PC-9 (cell line): ENCODE results near the gene ZNF396. TPM values are rescaled to one million over a fixed set of nuclear protein-coding genes. Genes with fewer than 3 reads are reported as not detected.

Experiments used
- BruUV-seq: library from RNA; stranded (reverse); fragments of 400-500 nt; replicated peaks from 2 replicates; lab custom pipeline; 2021; lab: Mats Ljungman, UMichigan
- CTCF ChIA-PET: fragments of 300-600 bp; sonication (Branson Sonifier 250); formaldehyde crosslinking; loops from one replicate; lab custom pipeline; 2022; ENCODE audit warnings: antibody characterized with exemption; lab: Charles Lee
- POLR2A ChIA-PET: fragments of 300-600 bp; sonication (Branson Sonifier 250); formaldehyde crosslinking; loops from one replicate; lab custom pipeline; 2022; ENCODE audit warnings: antibody characterized with exemption; ENCODE audit not compliant: unreplicated experiment; lab: Charles Lee
- DNase-seq, 2 experiments: peaks; one replicate each; pipeline versions ENCODE4 v3.0.0 to v3.0.0-alpha.2; 2015 to 2022; ENCODE audit warnings: mixed read lengths in 1 of 2
- H2AFZ ChIP-seq: fragments of 200-600 bp; sonication (generic); 2 replicates; pipeline ENCODE4 v1.8.1; 2017; ENCODE audit warnings: antibody characterized with exemption
- H3F3A ChIP-seq: fragments of 200-600 bp; sonication (generic); 2 replicates; pipeline ENCODE4 v1.8.1; 2017; ENCODE audit warnings: antibody characterized with exemption, mild to moderate bottlenecking, low read depth; ENCODE audit not compliant: insufficient read depth
- H3K27ac ChIP-seq: fragments of 200-600 bp; sonication (generic); 2 replicates; pipeline ENCODE4 v1.6.1; 2016; ENCODE audit warnings: mixed run types
- H3K27me3 ChIP-seq: fragments of 200-600 bp; sonication (generic); 2 replicates; pipeline ENCODE4 v1.6.1; 2016; ENCODE audit warnings: low read depth, mixed run types; ENCODE audit not compliant: insufficient read depth
- H3K36me3 ChIP-seq: fragments of 200-600 bp; sonication (generic); 2 replicates; pipeline ENCODE4 v1.6.1; 2016; ENCODE audit warnings: low read depth, mixed run types
- H3K4me1 ChIP-seq: fragments of 200-600 bp; sonication (generic); replicated peaks from 2 replicates; pipeline ENCODE4 v1.6.1; 2016; ENCODE audit warnings: mixed run types; ENCODE audit not compliant: insufficient read depth
- H3K4me2 ChIP-seq: fragments of 200-600 bp; sonication (generic); 2 replicates; pipeline ENCODE4 v1.6.1; 2017; ENCODE audit warnings: mixed run types
- H3K4me3 ChIP-seq: fragments of 200-600 bp; sonication (generic); 2 replicates; pipeline ENCODE4 v1.6.1; 2016; ENCODE audit warnings: mixed run types
- H3K79me2 ChIP-seq: fragments of 200-600 bp; sonication (generic); 2 replicates; pipeline ENCODE4 v1.6.1; 2017; ENCODE audit warnings: low read depth, mixed run types
- H3K9me2 ChIP-seq: fragments of 200-600 bp; sonication (generic); 2 replicates; pipeline ENCODE4 v1.8.1; 2017; ENCODE audit warnings: mild to moderate bottlenecking; ENCODE audit not compliant: insufficient read depth
- H3K9me3 ChIP-seq: fragments of 200-600 bp; sonication (generic); 2 replicates; pipeline ENCODE4 v1.8.1; 2016; ENCODE audit warnings: low read depth; ENCODE audit not compliant: insufficient read depth
- H4K20me1 ChIP-seq: fragments of 200-600 bp; sonication (generic); 2 replicates; pipeline ENCODE4 v1.8.1; 2017; ENCODE audit not compliant: insufficient read depth
- CTCF ChIP-seq: fragments of 200-600 bp; sonication (generic); conservative IDR thresholded peaks from 2 replicates; pipeline ENCODE4 v1.6.1; 2017; ENCODE audit warnings: mixed run types, antibody characterized with exemption, mild to moderate bottlenecking, moderate library complexity
- EZH2 ChIP-seq: fragments of 200-600 bp; sonication (generic); IDR thresholded peaks from 2 replicates; pipeline ENCODE4 v1.8.0; 2017; ENCODE audit warnings: antibody characterized with exemption, low read depth
- intact Hi-C: fragments of 100-400 bp; cut with micrococcal nuclease; formaldehyde crosslinking; loops from one replicate; pipeline ENCODE4 v1.10.0; 2022; ENCODE audit not compliant: unreplicated experiment
- total RNA-seq: library from RNA; stranded (reverse); gene quantifications from 2 replicates; pipeline ENCODE4 v1.2.3, GENCODE V29; 2021

The ZNF396 gene
- total RNA-seq, 1 experiment from 2014 or later: 1.9 TPM

GRCh38 chr18:35348001-35348400, 29.1 kb downstream of the ZNF396 start:
- no peak for TF ChIP-seq EZH2
- TF ChIP-seq CTCF: no peak
- no peaks in the 10 kb centered on the region for H3K27me3 ChIP-seq
- no peak for DNase-seq
- H3K4me3 ChIP-seq: no peak overlapping the region
- intact Hi-C loops: loop anchor here (10.0 kb wide), 1 partner anchor 103 kb away; the partner anchor contains the start of gene ZNF397
- H3K4me2 ChIP-seq: no peak overlapping the region
- CTCF ChIA-PET: no interaction called here
- no peaks in the 10 kb centered on the region for H3K36me3 ChIP-seq
- BruUV-seq: no TSS peak
- no peak overlapping the region for H2AFZ ChIP-seq
- H3F3A ChIP-seq: no peaks in the 10 kb centered on the region
- H3K9me2 ChIP-seq: no peaks in the 10 kb centered on the region
- H3K4me1 ChIP-seq: 0 out of 2 replicates have a peak, but pooled peaks cover 4% of the 10 kb centered on the region
- POLR2A ChIA-PET: interaction anchor here (0.6 kb wide), 1 partner anchor 385 kb away, joined by 3 read pairs; no protein-coding TSS in a partner anchor
- no peaks in the 10 kb centered on the region; the same call in none of the 2 replicates for H3K9me3 ChIP-seq
- H4K20me1 ChIP-seq: peaks cover 6% of the 10 kb centered on the region
- H3K79me2 ChIP-seq: peaks cover 19% of the 10 kb centered on the region
- H3K27ac ChIP-seq: no peak overlapping the region

GRCh38 chr18:35345950-35346349, 31.2 kb downstream of the ZNF396 start:
- TF ChIP-seq EZH2: no peak
- no peak for TF ChIP-seq CTCF
- CTCF ChIA-PET: no interaction called here
- H3K4me2 ChIP-seq: no peak overlapping the region
- no peaks in the 10 kb centered on the region for H3K9me3 ChIP-seq
- DNase-seq: no peak
- H3K27me3 ChIP-seq: no peaks in the 10 kb centered on the region
- intact Hi-C loops: loop anchor here (10.0 kb wide), 1 partner anchor 101 kb away; the partner anchor contains the start of gene ZNF397
- no peak overlapping the region for H3K4me3 ChIP-seq
- H3F3A ChIP-seq: no peaks in the 10 kb centered on the region
- POLR2A ChIA-PET: no interaction called here
- peaks cover 24% of the 10 kb centered on the region for H4K20me1 ChIP-seq
- no peak overlapping the region for H2AFZ ChIP-seq
- BruUV-seq: no TSS peak
- H3K27ac ChIP-seq: no peak overlapping the region
- no peaks in the 10 kb centered on the region for H3K9me2 ChIP-seq
- peaks cover 2% of the 10 kb centered on the region; the same call in 1 of the 2 replicates for H3K36me3 ChIP-seq
- H3K79me2 ChIP-seq: peaks cover 38% of the 10 kb centered on the region
- 0 out of 2 replicates have a peak, but pooled peaks cover 4% of the 10 kb centered on the region for H3K4me1 ChIP-seq

- no peak for DNase-seq
Measured at GRCh38 chr18:35345460-35345921, 31.6 kb downstream of the ZNF396 start.

More at GRCh38 chr18:35345460-35345921, 31.6 kb downstream of the ZNF396 start:
- Histone ChIP-seq H3F3A (no peaks in the 10 kb centered on the region), H3K79me2 (peaks cover 43% of the 10 kb centered on the region), H3K9me3 (no peaks in the 10 kb centered on the region), H3K4me2 (no peak overlapping the region), H3K4me3 (no peak overlapping the region), H2AFZ (no peak overlapping the region), H3K9me2 (no peaks in the 10 kb centered on the region), H3K27me3 (no peaks in the 10 kb centered on the region), H4K20me1 (peaks cover 28% of the 10 kb centered on the region), H3K4me1 (0 out of 2 replicates have a peak, but pooled peaks cover 4% of the 10 kb centered on the region), H3K27ac (no peak overlapping the region), H3K36me3 (peaks cover 4% of the 10 kb centered on the region; the same call in 1 of the 2 replicates)
- ChIA-PET CTCF (no interaction called here), POLR2A (no interaction called here)
- BruUV-seq: no TSS peak
- TF ChIP-seq CTCF (no peak), EZH2 (no peak)
- intact Hi-C loops: loop anchor here (10.0 kb wide), 1 partner anchor 101 kb away; the partner anchor contains the start of gene ZNF397
